ENCODE results near the gene STK10. TPM values are rescaled to one million over a fixed set of nuclear protein-coding genes. Genes with fewer than 3 reads are reported as not detected.

The STK10 gene
- total and polyA plus RNA-seq, 9 of the 15 experiments (the other 6 are each of a cell fraction or from before 2014, with no cell fraction given), result 0.30 to 6.7 (median 2.4) TPM

GRCh38 chr5:172110921-172111851 is 76.8 kb downstream of the STK10 start (continued):
- no peak for TF ChIP-seq NR2C2 (CRISPR knock-in tag; IDR thresholded peaks at IDR 0.05)
- no peak for TF ChIP-seq NR2C2 (tag; IDR thresholded peaks at IDR 0.05)
- TF ChIP-seq RAD21 (CRISPR knock-in tag; conservative IDR thresholded peaks at IDR 0.05 in 1 of 2, IDR thresholded peaks at IDR 0.05 in 1 of 2), result no peak
- TF ChIP-seq CCAR2 (IDR thresholded peaks at IDR 0.05; ENCODE audit: low read depth, low read length), result no peak
- no peak for TF ChIP-seq ZBTB26 (CRISPR knock-in tag; IDR thresholded peaks at IDR 0.05)
- TF ChIP-seq GTF2E2 (tag; IDR thresholded peaks at IDR 0.05), result no peak
- TF ChIP-seq CBFA2T2 (conservative IDR thresholded peaks at IDR 0.05), result 0 out of 2 replicates have a peak, but pooled peaks have one; percentile 4
- no peak for TF ChIP-seq PURB (CRISPR knock-in tag; IDR thresholded peaks at IDR 0.05; ENCODE audit: low read depth)
- TF ChIP-seq ARID1B (IDR thresholded peaks at IDR 0.05), result 0 out of 2 replicates have a peak, but pooled peaks have one; percentile 25
- no peak for TF ChIP-seq NELFE (IDR thresholded peaks at IDR 0.05; ENCODE audit: insufficient read depth, insufficient read length)
- TF ChIP-seq ZBTB17 (CRISPR knock-in tag; IDR thresholded peaks at IDR 0.05), result no peak
- TF ChIP-seq KAT8 (IDR thresholded peaks at IDR 0.05; ENCODE audit: low read depth), result no peak
- no peak for TF ChIP-seq ZNF592 (IDR thresholded peaks at IDR 0.05)
- peak; percentile 48 for TF ChIP-seq VEZF1 (CRISPR knock-in tag; IDR thresholded peaks at IDR 0.05)
- no peak for TF ChIP-seq CSDE1 (IDR thresholded peaks at IDR 0.05)
- TF ChIP-seq BHLHE40 (IDR thresholded peaks at IDR 0.05; ENCODE audit: low read length), result peak; percentile 63
- 0 out of 2 replicates have a peak, but pooled peaks have one; percentile 20 for TF ChIP-seq ESRRA (IDR thresholded peaks at IDR 0.05; ENCODE audit: borderline replicate concordance, low read depth)
- TF ChIP-seq L3MBTL2 (IDR thresholded peaks at IDR 0.05), result peak; percentile 18; the same call in 1 of the 2 replicates
